A549 (cell line): ENCODE measurements around the gene CENPB. TPM values are rescaled to one million over a fixed set of nuclear protein-coding genes. Genes with fewer than 3 reads are reported as not detected.

Experiments
- ATAC-seq, 2 experiments: fragments of 200-7000 bp in 1 of 2; fragments of >200 bp in 1 of 2; cut with Nextera tagmentation in 1 of 2; cut with Tn5 transposase in 1 of 2; 3 replicates each; pipeline versions ENCODE4 v1.8.0 to v1.9.1; 2018 to 2020; ENCODE audit warnings: mild to moderate bottlenecking in 1 of 2, moderate library complexity in 1 of 2
- CTCF ChIA-PET: fragments of 300-600 bp; sonication (Branson Sonifier 250); formaldehyde crosslinking; extraction: SDS; loops from one replicate; lab custom pipeline; 2021; ENCODE audit warnings: antibody characterized with exemption, inconsistent platforms; lab: Yijun Ruan, JAX
- POLR2A ChIA-PET: fragments of 350-600 bp; formaldehyde crosslinking; extraction: SDS; loops from one replicate; lab custom pipeline; 2021; ENCODE audit warnings: antibody characterized with exemption, inconsistent platforms; lab: Yijun Ruan, JAX
- DNase-seq, 2 experiments: peaks; one replicate each; pipeline versions ENCODE4 v3.0.0 to v3.0.0-alpha.2; 2011 to 2016; ENCODE audit warnings: low read depth in 1 of 2, low spot score in 1 of 2
- FAIRE-seq: peaks from 2 replicates; lab custom pipeline; 2011; peaks lifted over from hg19 to GRCh38; lab: Jason Lieb, UNC
- H3K27ac ChIP-seq, 2 experiments: fragments of >200 bp; sonication (Bioruptor Twin); formaldehyde crosslinking; 3 replicates each; pipeline ENCODE4 v1.5.1; 2016 to 2017
- H3K4me1 ChIP-seq: fragments of >200 bp; sonication (Bioruptor Twin); formaldehyde crosslinking; 3 replicates; pipeline ENCODE4 v1.6.1; 2016
- H3K4me2 ChIP-seq: fragments of >200 bp; sonication (Bioruptor Twin); formaldehyde crosslinking; 3 replicates; pipeline ENCODE4 v1.6.1; 2016
- H3K4me3 ChIP-seq: fragments of >200 bp; sonication (Bioruptor Twin); formaldehyde crosslinking; 3 replicates; pipeline ENCODE4 v1.5.1; 2016
- H3K9me3 ChIP-seq: fragments of >200 bp; sonication (Bioruptor Twin); formaldehyde crosslinking; 3 replicates; pipeline ENCODE4 v1.6.1; 2016
- BCL3 ChIP-seq: fragments of >200 bp; sonication (Bioruptor Twin); formaldehyde crosslinking; IDR thresholded peaks from 3 replicates; pipeline ENCODE4 v1.6.1; 2016
- CEBPB ChIP-seq, 2 experiments: fragments of >200 bp in 1 of 2; sonication (Bioruptor Twin) in 1 of 2; formaldehyde crosslinking in 1 of 2; IDR thresholded peaks; 2 replicates each; pipeline ENCODE4 v1.6.1; 2012 to 2016
- CTCF ChIP-seq: fragments of >200 bp; sonication (Bioruptor Twin); formaldehyde crosslinking; IDR thresholded peaks from 3 replicates; pipeline ENCODE4 v1.5.1; 2016
- E2F6 ChIP-seq: IDR thresholded peaks from 2 replicates; pipeline ENCODE4 v1.6.1; 2012; ENCODE audit warnings: low read depth, borderline replicate concordance
- ELK1 ChIP-seq: fragments of 150-350 bp; IDR thresholded peaks from 2 replicates; pipeline ENCODE4 v1.6.1; 2014; ENCODE audit warnings: low read depth, mild to moderate bottlenecking, low read length
- FOSB ChIP-seq: fragments of 250-450 bp; sonication (Bioruptor Pico); IDR thresholded peaks from 2 replicates; pipeline ENCODE4 v1.5.0; 2020; ENCODE audit warnings: mild to moderate bottlenecking, moderate library complexity
- MAFK ChIP-seq: fragments of 450-650 bp; IDR thresholded peaks from 2 replicates; pipeline ENCODE4 v1.6.1; 2014; ENCODE audit not compliant: partially characterized antibody
- PBX3 ChIP-seq: IDR thresholded peaks from 2 replicates; pipeline ENCODE4 v1.6.1; 2012
- POLR2A ChIP-seq: IDR thresholded peaks from 2 replicates; pipeline ENCODE4 v1.6.1; 2012; ENCODE audit warnings: mild to moderate bottlenecking, low read length
- RAD21 ChIP-seq, 2 experiments: fragments of >200 bp in 1 of 2; sonication (Bioruptor Twin) in 1 of 2; formaldehyde crosslinking in 1 of 2; IDR thresholded peaks in 1 of 2; conservative IDR thresholded peaks in 1 of 2; 2 replicates in 1 of 2; 3 replicates in 1 of 2; pipeline ENCODE4 v1.6.1; 2012 to 2018; ENCODE audit warnings: inconsistent platforms in 1 of 2
- RFX5 ChIP-seq: fragments of 450-650 bp; IDR thresholded peaks from 2 replicates; pipeline ENCODE4 v1.7.1; 2014; ENCODE audit warnings: antibody characterized with exemption, mild to moderate bottlenecking, moderate library complexity
- RNF2 ChIP-seq: fragments of 200-600 bp; sonication (generic); IDR thresholded peaks from 2 replicates; pipeline ENCODE4 v1.6.1; 2016; ENCODE audit warnings: low read depth, mild to moderate bottlenecking, antibody characterized with exemption, moderate library complexity, borderline replicate concordance
- SMC3 ChIP-seq: fragments of >200 bp; sonication (Bioruptor Twin); formaldehyde crosslinking; IDR thresholded peaks from 3 replicates; pipeline ENCODE4 v1.6.1; 2018; ENCODE audit warnings: inconsistent platforms
- USF2 ChIP-seq: fragments of 450-650 bp; IDR thresholded peaks from 2 replicates; pipeline ENCODE4 v1.6.1; 2014; ENCODE audit warnings: antibody characterized with exemption
- WGBS: methylation state at CpG from one replicate; pipeline ENCODE4 v1.1.6; 2017; ENCODE audit errors: missing lambda C conversion rate; 5-methylcytosine and 5-hydroxymethylcytosine counted together
- polyA plus RNA-seq, 4 experiments: library from polyadenylated mRNA; depleted of rRNA in 3 of 4; stranded (reverse); fragments of >200 nt; fragmentation: RNase III in 1 of 4; extraction: RNeasy Plus Mini Kit Qiagen cat#74134 plus additional on column Dnase treatment in 1 of 4; gene quantifications; 2 replicates in 3 of 4; 3 replicates in 1 of 4; pipeline ENCODE4 v1.2.3, GENCODE V29; 2011 to 2017

Gene CENPB
- polyA plus RNA-seq, 2 of the 4 experiments (the other 2 are of a cell fraction), result 42.6 to 106 TPM

- H3K4me1 ChIP-seq, result peaks cover 7% of the 10 kb centered on the region; the same call in 2 of the 3 replicates
- TF ChIP-seq RFX5 (no peak), PBX3 (0 out of 2 replicates have a peak, but pooled peaks have one; percentile 31)
- TF ChIP-seq, all 56 proteins: peak for 1
- Histone ChIP-seq H3K27ac (no peak overlapping the region), H3K4me2 (no peak overlapping the region), H3K9me3 (no peaks in the 10 kb centered on the region), H3K4me3 (no peak overlapping the region)
- FAIRE-seq (no peak), DNase-seq (no peak), ATAC-seq (no peak)
- CTCF ChIA-PET, result interaction anchor here (0.6 to 72.1 kb wide), 16 partner anchors 6 to 318 kb away, joined by 3 to 2233 read pairs (median 4); partner anchors contain the start of genes ADAM33, ADISSP, AP5S1 and CENPB
- POLR2A ChIA-PET, result interaction anchor here (1.4 to 2.3 kb wide), 2 partner anchors 14 kb away, joined by 7 to 8 read pairs; partner anchors contain the start of gene ADISSP
- WGBS, result 90% methylated on average over 26 of the region's 26 CpGs
Measured at GRCh38 chr20:3753501-3754275, 32.9 kb downstream of the CENPB start.

- CTCF ChIA-PET, result interaction anchor here (0.7 to 72.1 kb wide), 17 partner anchors 6 to 166 kb away, joined by 3 to 2233 read pairs (median 4); partner anchors contain the start of genes ADAM33, ADISSP, AP5S1 and CENPB
- Histone ChIP-seq H3K9me3 (no peaks in the 10 kb centered on the region), H3K27ac (no peak overlapping the region), H3K4me3 (no peak overlapping the region), H3K4me1 (peaks cover 7% of the 10 kb centered on the region; the same call in 2 of the 3 replicates), H3K4me2 (no peak overlapping the region)
- POLR2A ChIA-PET, result interaction anchor here (1.4 kb wide), 1 partner anchor 15 kb away, joined by 7 read pairs; the partner anchor contains the start of gene ADISSP
- peak; percentile 28 to 62; a peak in 3 of 6 replicates for ATAC-seq
- TF ChIP-seq RAD21 (conservative IDR thresholded peaks at IDR 0.05 in 1 of 2, IDR thresholded peaks at IDR 0.05 in 1 of 2), result peak; percentile 57 to 71
- peak; percentile 81 for TF ChIP-seq CTCF
- TF ChIP-seq CEBPB (IDR thresholded peaks at IDR 0.05), result no peak
- TF ChIP-seq SMC3, result peak; percentile 42; the same call in 1 of the 3 replicates
- peak; percentile 84 for FAIRE-seq
- DNase-seq, result peak; percentile 85 to 89
- WGBS, result 40% methylated on average over 4 of the region's 4 CpGs
Measured at GRCh38 chr20:3753098-3753497, 33.4 kb downstream of the CENPB start.

- WGBS, result 81% methylated on average over 13 of the region's 13 CpGs
- ChIA-PET POLR2A (interaction anchor here (1.4 kb wide), 1 partner anchor 15 kb away, joined by 7 read pairs; the partner anchor contains the start of gene ADISSP), CTCF (interaction anchor here (0.7 to 72.1 kb wide), 16 partner anchors 5 to 165 kb away, joined by 3 to 2233 read pairs (median 4); partner anchors contain the start of genes ADAM33, ADISSP, AP5S1 and CENPB)
- DNase-seq (no peak), ATAC-seq (no peak), FAIRE-seq (no peak)
- no peaks in the 10 kb centered on the region for H3K9me3 ChIP-seq
- H3K27ac ChIP-seq, result no peak overlapping the region
- H3K4me3 ChIP-seq, result no peak overlapping the region; the same call in 2 of the 3 replicates
- no peak for TF ChIP-seq BCL3
- TF ChIP-seq POLR2A, result no peak
- TF ChIP-seq FOSB (CRISPR knock-in tag), result no peak
- no peak for TF ChIP-seq USF2
- no peak for TF ChIP-seq MAFK
- no peak for TF ChIP-seq ELK1
- TF ChIP-seq E2F6, result no peak
- no peak for TF ChIP-seq RNF2
- peaks cover 7% of the 10 kb centered on the region; the same call in 2 of the 3 replicates for H3K4me1 ChIP-seq
- peak overlapping the region; percentile 62 for H3K4me2 ChIP-seq
Measured at GRCh38 chr20:3752386-3752759, 34.2 kb downstream of the CENPB start.
